ENCODE results near the gene ATG7. TPM values are rescaled to one million over a fixed set of nuclear protein-coding genes. Genes with fewer than 3 reads are reported as not detected.

The ATG7 gene
- total and polyA plus RNA-seq, 9 donors = 10.2 to 54.5 (median 37.4) TPM

DNA sequence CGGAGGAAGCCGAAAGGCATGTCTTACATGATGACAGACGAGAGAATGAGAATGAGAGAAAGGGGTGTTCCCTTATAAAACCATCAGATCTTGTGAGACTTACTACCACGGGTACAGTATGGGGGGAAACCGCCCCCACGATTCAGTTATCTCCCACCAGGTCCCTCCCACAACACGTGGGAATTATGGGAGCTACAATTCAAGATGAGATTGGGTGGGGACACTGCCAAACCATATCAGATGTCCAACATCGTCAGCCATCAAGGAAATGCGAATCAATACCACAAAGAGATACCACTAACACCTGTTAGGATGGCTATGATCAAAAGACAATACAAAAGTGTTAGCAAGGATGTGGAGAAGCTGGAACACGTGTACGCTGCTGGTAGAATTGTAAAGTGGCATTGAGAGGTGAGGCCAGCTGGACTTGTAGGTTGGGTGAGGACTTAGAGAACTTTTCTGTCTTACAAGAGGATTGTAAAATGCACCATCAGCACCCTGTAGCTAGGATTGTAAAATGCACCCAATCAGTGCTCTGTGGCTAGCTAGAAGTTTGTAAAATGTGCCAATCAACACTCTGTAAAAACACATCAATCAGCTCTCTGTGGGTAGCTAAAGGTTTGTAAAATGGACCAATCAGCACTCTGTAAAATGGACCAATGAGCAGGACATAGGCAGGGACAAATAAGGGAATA is 334.0 kb downstream of the ATG7 start:
- TF ChIP-seq EP300 (IDR thresholded peaks at IDR 0.05) (no peak), CTCF (IDR thresholded peaks at IDR 0.05) (no peak), POLR2A (IDR thresholded peaks at IDR 0.05) (no peak)
- WGBS, 3 donors = 67 to 70% (median 69%) methylated on average over 11 of the region's 11 CpGs
- peak overlapping the region in 1 of 2 donors; percentile 24 for H3K27ac ChIP-seq
- H3K4me1 ChIP-seq (ENCODE audit: insufficient read depth) = peaks cover 40% of the 10 kb centered on the region
- intact Hi-C loops (cut with DNase I) = no loop called here
- H3K36me3 ChIP-seq = no peaks in the 10 kb centered on the region
- no peaks in the 10 kb centered on the region for H3K27me3 ChIP-seq
- H3K9me3 ChIP-seq = no peaks in the 10 kb centered on the region
- DNase-seq = no peak
- no peak overlapping the region for H3K4me3 ChIP-seq

DNA sequence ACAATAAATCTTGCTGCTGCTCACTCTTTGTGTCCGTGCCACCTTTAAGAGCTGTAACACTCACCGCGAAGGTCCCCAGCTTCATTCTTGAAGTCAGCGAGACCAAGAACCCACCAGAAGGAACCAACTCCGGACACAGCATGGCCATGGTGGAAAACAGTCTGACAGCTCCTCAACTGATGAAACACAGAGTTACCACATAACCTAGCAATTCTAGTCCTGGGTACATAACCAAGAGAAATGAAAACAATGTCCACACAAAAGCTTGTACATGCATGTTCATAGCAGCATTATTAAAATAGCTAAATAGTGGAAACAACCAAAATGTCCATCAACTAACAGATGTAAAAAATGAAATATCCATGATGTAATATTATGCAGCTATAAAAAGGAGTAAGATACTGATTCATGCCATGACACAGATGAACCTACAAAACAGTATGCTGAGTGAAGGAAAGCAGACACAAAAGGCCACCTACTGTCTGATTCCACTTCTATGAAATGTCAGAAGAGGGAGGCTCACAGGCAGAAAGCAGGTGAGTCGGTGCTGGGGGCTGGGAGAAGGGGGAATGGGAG is 334.8 kb downstream of the ATG7 start:
- H3K4me3 ChIP-seq = no peak overlapping the region
- H3K27ac ChIP-seq = no peak overlapping the region
- H3K27me3 ChIP-seq = no peaks in the 10 kb centered on the region
- no peaks in the 10 kb centered on the region for H3K36me3 ChIP-seq
- H3K4me1 ChIP-seq (ENCODE audit: insufficient read depth) = peaks cover 39% of the 10 kb centered on the region
- no peaks in the 10 kb centered on the region for H3K9me3 ChIP-seq
- intact Hi-C loops (cut with DNase I) = no loop called here
- no peak for DNase-seq
- 90 to 93% (median 91%) methylated on average over 6 of the region's 6 CpGs for WGBS, 3 donors
- TF ChIP-seq CTCF (IDR thresholded peaks at IDR 0.05) = no peak
- TF ChIP-seq EP300 (IDR thresholded peaks at IDR 0.05) = no peak
- no peak for TF ChIP-seq POLR2A (IDR thresholded peaks at IDR 0.05)

Small RNA genes within 50 kb of the gene (small RNA-seq; reads per million reads assigned to genes)
- gene AC022001.1 = not detected
- not detected for gene AC026185.1
- not detected for gene AC083855.1

Other genes starting within 250 kb of the ATG7 start
- gene HRH1, start 117.9 kb upstream of the ATG7 start, total RNA-seq = 10 to 100 TPM in 2 of 7 donors, 1 to 10 TPM in 5; 4.1 to 24.1 (median 6.0) TPM
- gene HRH1, start 117.9 kb upstream of the ATG7 start, polyA plus RNA-seq = 10 to 100 TPM in 1 of 2 donors, 1 to 10 TPM in 1; 3.4 to 13.0 TPM